Prostate gland (tissue), 2 donors: ENCODE measurements around the gene QARS1. TPM values are rescaled to one million over a fixed set of nuclear protein-coding genes. Genes with fewer than 3 reads are reported as not detected.

Experiments used
- DNase-seq: peaks from one replicate; pipeline ENCODE4 v3.0.0-alpha.2; 2019; ENCODE audit warnings: low spot score
- H3K27ac ChIP-seq, 2 donors: fragments of 200-600 bp; sonication (generic); 2 replicates each; pipeline ENCODE4 v1.5.1; 2017 to 2019
- H3K27me3 ChIP-seq: fragments of 200-600 bp; sonication (generic); replicated peaks from 2 replicates; pipeline ENCODE4 v1.5.1; 2019; ENCODE audit not compliant: insufficient read depth
- H3K36me3 ChIP-seq, 2 donors: fragments of 200-600 bp; sonication (generic); 1 replicate in 1 of 2; 2 replicates in 1 of 2; pipeline versions ENCODE4 v1.5.1 to v1.8.1; 2017 to 2019
- H3K4me1 ChIP-seq: fragments of 200-600 bp; sonication (generic); replicated peaks from 2 replicates; pipeline ENCODE4 v1.5.1; 2019
- H3K4me3 ChIP-seq, 2 donors: fragments of 200-600 bp; sonication (generic); 2 replicates each; pipeline ENCODE4 v1.5.1; 2017 to 2019
- H3K9me3 ChIP-seq: fragments of 200-600 bp; sonication (generic); 2 replicates; pipeline ENCODE4 v1.5.1; 2017
- CTCF ChIP-seq, 4 experiments: fragments of 200-600 bp in 2 of 4; fragments of 450-650 bp in 2 of 4; sonication (generic) in 2 of 4; IDR thresholded peaks; 1 replicate in 3 of 4; 2 replicates in 1 of 4; pipeline ENCODE4 v1.5.1; 2016 to 2019; ENCODE audit warnings: antibody characterized with exemption in 4 of 4, mild to moderate bottlenecking in 2 of 4, moderate library complexity in 2 of 4
- POLR2A ChIP-seq: fragments of 450-650 bp; IDR thresholded peaks from one replicate; pipeline ENCODE4 v1.6.1; 2016; ENCODE audit warnings: antibody characterized with exemption, mild to moderate bottlenecking
- POLR2AphosphoS5 ChIP-seq: sonication (generic); formaldehyde crosslinking; IDR thresholded peaks from one replicate; pipeline ENCODE4 v1.6.1; 2017; ENCODE audit warnings: antibody characterized with exemption
- WGBS: methylation state at CpG from one replicate; pipeline ENCODE4 v1.1.5; 2018; 5-methylcytosine and 5-hydroxymethylcytosine counted together
- intact Hi-C: fragments of 100-400 bp; cut with DNase I; formaldehyde crosslinking; loops from one replicate; pipeline ENCODE4 v1.14.2; 2022
- total RNA-seq, 2 donors: library from RNA; depleted of rRNA; stranded (reverse); fragments of >200 nt; gene quantifications; one replicate each; pipeline ENCODE4 v1.1.0, GENCODE V29; 2016

QARS1 gene
- total RNA-seq, 2 donors from 2014 or later, result 254 to 315 TPM

GRCh38 chr3:49124991-49125670 is 20.6 kb upstream of the QARS1 start:
- peaks cover 10 to 27% of the 10 kb centered on the region in 2 donors for H3K36me3 ChIP-seq
- 74% methylated on average over 14 of the region's 14 CpGs for WGBS
- TF ChIP-seq CTCF (IDR thresholded peaks at IDR 0.05), result no peak
- TF ChIP-seq POLR2AphosphoS5, result no peak
- TF ChIP-seq POLR2A, result no peak
- no peak for DNase-seq
- H3K27me3 ChIP-seq, result no peaks in the 10 kb centered on the region
- H3K9me3 ChIP-seq, result no peaks in the 10 kb centered on the region
- intact Hi-C loops, result no loop called here
- H3K4me3 ChIP-seq, result no peak overlapping the region
- H3K4me1 ChIP-seq, result no peaks in the 10 kb centered on the region
- no peak overlapping the region for H3K27ac ChIP-seq

- peaks cover 10 to 27% of the 10 kb centered on the region in 2 donors for H3K36me3 ChIP-seq
- H3K27me3 ChIP-seq, result no peaks in the 10 kb centered on the region
- H3K27ac ChIP-seq, result no peak overlapping the region
- WGBS, result 80% methylated on average over 1 of the region's 7 CpGs
- H3K9me3 ChIP-seq, result no peaks in the 10 kb centered on the region
- TF ChIP-seq POLR2A, result no peak
- TF ChIP-seq POLR2AphosphoS5, result no peak
- no peak for TF ChIP-seq CTCF (IDR thresholded peaks at IDR 0.05)
- no peak for DNase-seq
- intact Hi-C loops, result no loop called here
- no peak overlapping the region for H3K4me3 ChIP-seq
- H3K4me1 ChIP-seq, result peaks cover 6% of the 10 kb centered on the region
Measured at GRCh38 chr3:49124203-49124602, 19.6 kb upstream of the QARS1 start.

- peaks cover 6% of the 10 kb centered on the region for H3K4me1 ChIP-seq
- no peak overlapping the region for H3K4me3 ChIP-seq
- no peaks in the 10 kb centered on the region for H3K9me3 ChIP-seq
- intact Hi-C loops, result no loop called here
- no peak for TF ChIP-seq POLR2AphosphoS5
- no peak for TF ChIP-seq POLR2A
- TF ChIP-seq CTCF (IDR thresholded peaks at IDR 0.05), result no peak
- no peaks in the 10 kb centered on the region for H3K27me3 ChIP-seq
- H3K27ac ChIP-seq, result no peak overlapping the region
- DNase-seq, result no peak
- WGBS, result 94% methylated on average over 17 of the region's 17 CpGs
- H3K36me3 ChIP-seq, result peaks cover 10 to 27% of the 10 kb centered on the region in 2 donors
Measured at GRCh38 chr3:49123687-49124086, 19.1 kb upstream of the QARS1 start.

- intact Hi-C loops, result no loop called here
- WGBS, result 87% methylated on average over 16 of the region's 17 CpGs
- no peak overlapping the region for H3K27ac ChIP-seq
- H3K4me1 ChIP-seq, result peaks cover 6% of the 10 kb centered on the region
- H3K9me3 ChIP-seq, result no peaks in the 10 kb centered on the region
- TF ChIP-seq POLR2AphosphoS5 (no peak), CTCF (IDR thresholded peaks at IDR 0.05) (no peak), POLR2A (no peak)
- no peak overlapping the region for H3K4me3 ChIP-seq
- no peak for DNase-seq
- no peaks in the 10 kb centered on the region for H3K27me3 ChIP-seq
- H3K36me3 ChIP-seq, result peaks cover 10 to 24% of the 10 kb centered on the region in 2 donors
Measured at GRCh38 chr3:49122886-49123545, 18.5 kb upstream of the QARS1 start.

GRCh38 chr3:49122451-49122850 is 17.9 kb upstream of the QARS1 start:
- Histone ChIP-seq H3K27ac (no peak overlapping the region), H3K36me3 (peaks cover 16 to 29% of the 10 kb centered on the region in 2 donors), H3K4me3 (no peak overlapping the region), H3K27me3 (no peaks in the 10 kb centered on the region), H3K9me3 (no peaks in the 10 kb centered on the region), H3K4me1 (peaks cover 6% of the 10 kb centered on the region)
- no peak for DNase-seq
- intact Hi-C loops, result no loop called here
- WGBS, result 87% methylated on average over 7 of the region's 7 CpGs
- no peak for TF ChIP-seq POLR2A
- TF ChIP-seq CTCF (IDR thresholded peaks at IDR 0.05), result no peak
- no peak for TF ChIP-seq POLR2AphosphoS5
